CD4-positive, alpha-beta T cell treated with Interleukin-12 subunit alpha and Interleukin-12 subunit beta, for 1 hour (primary cell): ENCODE data around the gene WNT3.

Experiments
- DNase-seq: peaks from one replicate; pipeline ENCODE4 v3.0.0-alpha.2; 2020

Gene WNT3

GRCh38 chr17:46834846-46835245 lies 16.4 kb upstream of the WNT3 start:
- no peak for DNase-seq

GRCh38 chr17:46833840-46834208 lies 15.3 kb upstream of the WNT3 start:
- no peak for DNase-seq

- DNase-seq: no peak
Measured at GRCh38 chr17:46832945-46833839, 14.7 kb upstream of the WNT3 start.

- no peak for DNase-seq
Measured at GRCh38 chr17:46832331-46832821, 13.9 kb upstream of the WNT3 start.

GRCh38 chr17:46831573-46832330 lies 13.3 kb upstream of the WNT3 start:
- DNase-seq: no peak

- DNase-seq: no peak
Measured at GRCh38 chr17:46827274-46827673, 8.8 kb upstream of the WNT3 start.

GRCh38 chr17:46826116-46826515 lies 7.6 kb upstream of the WNT3 start:
- no peak for DNase-seq

GRCh38 chr17:46823657-46824056 lies 5.2 kb upstream of the WNT3 start:
- no peak for DNase-seq

- no peak for DNase-seq
Measured at GRCh38 chr17:46822388-46822921, 4.0 kb upstream of the WNT3 start.

- DNase-seq: no peak
Measured at GRCh38 chr17:46821482-46822387, 3.2 kb upstream of the WNT3 start.

GRCh38 chr17:46820592-46821450 lies 2.3 kb upstream of the WNT3 start:
- DNase-seq: no peak

- no peak for DNase-seq
Measured at GRCh38 chr17:46819906-46820351, 1.4 kb upstream of the WNT3 start.

- no peak for DNase-seq
Measured at GRCh38 chr17:46818929-46819859, 702 bp upstream of the WNT3 start.

- DNase-seq: no peak
Measured at GRCh38 chr17:46817901-46818209, 637 bp downstream of the WNT3 start.

- no peak for DNase-seq
Measured at GRCh38 chr17:46817151-46817900, 1.2 kb downstream of the WNT3 start.

GRCh38 chr17:46815474-46816353 lies 2.8 kb downstream of the WNT3 start:
- DNase-seq: no peak

- no peak for DNase-seq
Measured at GRCh38 chr17:46814446-46814845, 4.0 kb downstream of the WNT3 start.

- no peak for DNase-seq
Measured at GRCh38 chr17:46813920-46814319, 4.6 kb downstream of the WNT3 start.
